GM13976 (cell line): Measurements from ENCODE around the gene ARID4B.
"Not testable (repeated sequence)": the region's sequence is repeated elsewhere in the genome, so short reads cannot be mapped to it uniquely, and the experiment has no call there.

Experiments used
- DNase-seq: peaks from one replicate; pipeline ENCODE4 v3.0.0; 2012; ENCODE audit warnings: low spot score
- in situ Hi-C: fragments of 300-500 bp; cut with MboI; formaldehyde crosslinking; loops from one replicate; pipeline ENCODE4 v1.12.0; 2022; ENCODE audit warnings: low sequenced_read_pairs, mixed read lengths, inconsistent platforms; ENCODE audit not compliant: unreplicated experiment
- TF ChIP-seq, protein P1 (sequence below): IDR thresholded peaks from 2 replicates; pipeline ENCODE4 v1.5.1; 2012; ENCODE audit warnings: borderline replicate concordance, mild to moderate bottlenecking; ENCODE audit not compliant: insufficient read depth; ENCODE audit errors: extremely low read depth, missing control alignments, control extremely low read depth

ARID4B gene

DNA sequence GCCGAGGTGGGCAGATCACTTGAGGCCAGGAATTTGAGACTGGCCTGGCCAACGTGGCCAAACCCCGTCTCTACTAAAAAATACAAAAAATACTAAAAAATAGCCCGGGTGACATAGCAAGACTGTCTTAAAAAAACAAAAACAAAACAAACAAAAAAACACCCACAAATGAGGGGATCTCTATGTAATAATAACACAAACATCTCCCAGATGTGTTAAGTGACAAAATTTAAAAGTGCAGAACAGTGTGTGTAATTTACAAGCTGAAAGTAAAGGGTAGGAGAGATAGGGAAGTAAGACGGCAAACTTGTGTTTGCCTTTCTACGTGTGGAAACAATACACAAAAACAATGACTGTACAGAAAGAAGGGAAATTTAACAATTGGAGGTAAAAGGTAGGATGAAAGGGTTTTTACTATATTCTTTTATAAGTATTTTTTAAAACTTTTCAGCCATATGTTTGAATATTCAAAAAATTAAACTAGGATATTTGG lies 36.3 kb downstream of the ARID4B start:
- TF ChIP-seq, protein P1, sequence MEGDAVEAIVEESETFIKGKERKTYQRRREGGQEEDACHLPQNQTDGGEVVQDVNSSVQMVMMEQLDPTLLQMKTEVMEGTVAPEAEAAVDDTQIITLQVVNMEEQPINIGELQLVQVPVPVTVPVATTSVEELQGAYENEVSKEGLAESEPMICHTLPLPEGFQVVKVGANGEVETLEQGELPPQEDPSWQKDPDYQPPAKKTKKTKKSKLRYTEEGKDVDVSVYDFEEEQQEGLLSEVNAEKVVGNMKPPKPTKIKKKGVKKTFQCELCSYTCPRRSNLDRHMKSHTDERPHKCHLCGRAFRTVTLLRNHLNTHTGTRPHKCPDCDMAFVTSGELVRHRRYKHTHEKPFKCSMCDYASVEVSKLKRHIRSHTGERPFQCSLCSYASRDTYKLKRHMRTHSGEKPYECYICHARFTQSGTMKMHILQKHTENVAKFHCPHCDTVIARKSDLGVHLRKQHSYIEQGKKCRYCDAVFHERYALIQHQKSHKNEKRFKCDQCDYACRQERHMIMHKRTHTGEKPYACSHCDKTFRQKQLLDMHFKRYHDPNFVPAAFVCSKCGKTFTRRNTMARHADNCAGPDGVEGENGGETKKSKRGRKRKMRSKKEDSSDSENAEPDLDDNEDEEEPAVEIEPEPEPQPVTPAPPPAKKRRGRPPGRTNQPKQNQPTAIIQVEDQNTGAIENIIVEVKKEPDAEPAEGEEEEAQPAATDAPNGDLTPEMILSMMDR = no peak
- in situ Hi-C loops = no loop called here
- DNase-seq = no peak

- no peak for DNase-seq
- TF ChIP-seq, protein P1 = no peak
- in situ Hi-C loops = no loop called here
These were observed 37.1 kb downstream of the ARID4B start for GRCh38 chr1:235290740-235291502.

- TF ChIP-seq, protein P1 = no peak
- DNase-seq = no peak
- in situ Hi-C loops = no loop called here
These were observed 37.9 kb downstream of the ARID4B start for GRCh38 chr1:235289859-235290739.

- in situ Hi-C loops = no loop called here
- no peak for DNase-seq
- TF ChIP-seq, protein P1 = no peak
These were observed 40.6 kb downstream of the ARID4B start for GRCh38 chr1:235287208-235287882.

- TF ChIP-seq, protein P1 = no peak
- in situ Hi-C loops = no loop called here
- no peak for DNase-seq
These were observed 41.3 kb downstream of the ARID4B start for GRCh38 chr1:235286667-235287066.

- in situ Hi-C loops = no loop called here
- TF ChIP-seq, protein P1 = no peak
- DNase-seq = no peak
These were observed 43.7 kb downstream of the ARID4B start for GRCh38 chr1:235284231-235284769.

DNA sequence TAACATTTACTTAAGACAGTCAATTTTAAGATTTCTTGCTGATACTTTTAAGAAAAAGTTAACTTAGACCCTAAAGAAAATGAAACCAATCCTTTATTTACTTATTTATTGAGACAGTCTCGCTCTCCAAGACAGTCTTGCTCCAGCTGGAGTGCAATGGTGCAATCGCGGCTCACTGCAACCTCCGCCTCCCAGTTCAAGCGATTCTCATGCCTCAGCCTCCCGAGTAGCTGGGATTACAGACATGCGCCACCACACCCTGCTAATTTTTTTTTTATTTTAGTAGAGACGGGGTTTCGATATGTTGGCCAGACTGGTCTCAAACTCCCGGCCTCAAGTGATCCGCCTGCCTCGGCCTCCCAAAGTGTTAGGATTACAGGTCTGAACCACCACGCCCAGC lies 44.3 kb downstream of the ARID4B start:
- in situ Hi-C loops, DNase-seq: not testable (repeated sequence)
